HG03521 (cell line): ENCODE measurements around the gene MIF4GD.
"Not testable (repeated sequence)": the region's sequence is repeated elsewhere in the genome, so short reads cannot be mapped to it uniquely, and the experiment has no call there.

Source experiments
- ATAC-seq: cut with Tn5 transposase; IDR thresholded peaks from one replicate; pipeline ENCODE4 v1.9.1; 2021; ENCODE audit warnings: mild to moderate bottlenecking, moderate library complexity; ENCODE audit not compliant: unreplicated experiment

The MIF4GD gene, protein sequence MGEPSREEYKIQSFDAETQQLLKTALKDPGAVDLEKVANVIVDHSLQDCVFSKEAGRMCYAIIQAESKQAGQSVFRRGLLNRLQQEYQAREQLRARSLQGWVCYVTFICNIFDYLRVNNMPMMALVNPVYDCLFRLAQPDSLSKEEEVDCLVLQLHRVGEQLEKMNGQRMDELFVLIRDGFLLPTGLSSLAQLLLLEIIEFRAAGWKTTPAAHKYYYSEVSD

GRCh38 chr17:75270966-75271232, at the start of gene MIF4GD:
Gene MIF4GD, minus strand, starts transcription at chr17:75271231. Its CDS starts 1,036 bp downstream, at chr17:75270195.
- ATAC-seq = no peak

DNA sequence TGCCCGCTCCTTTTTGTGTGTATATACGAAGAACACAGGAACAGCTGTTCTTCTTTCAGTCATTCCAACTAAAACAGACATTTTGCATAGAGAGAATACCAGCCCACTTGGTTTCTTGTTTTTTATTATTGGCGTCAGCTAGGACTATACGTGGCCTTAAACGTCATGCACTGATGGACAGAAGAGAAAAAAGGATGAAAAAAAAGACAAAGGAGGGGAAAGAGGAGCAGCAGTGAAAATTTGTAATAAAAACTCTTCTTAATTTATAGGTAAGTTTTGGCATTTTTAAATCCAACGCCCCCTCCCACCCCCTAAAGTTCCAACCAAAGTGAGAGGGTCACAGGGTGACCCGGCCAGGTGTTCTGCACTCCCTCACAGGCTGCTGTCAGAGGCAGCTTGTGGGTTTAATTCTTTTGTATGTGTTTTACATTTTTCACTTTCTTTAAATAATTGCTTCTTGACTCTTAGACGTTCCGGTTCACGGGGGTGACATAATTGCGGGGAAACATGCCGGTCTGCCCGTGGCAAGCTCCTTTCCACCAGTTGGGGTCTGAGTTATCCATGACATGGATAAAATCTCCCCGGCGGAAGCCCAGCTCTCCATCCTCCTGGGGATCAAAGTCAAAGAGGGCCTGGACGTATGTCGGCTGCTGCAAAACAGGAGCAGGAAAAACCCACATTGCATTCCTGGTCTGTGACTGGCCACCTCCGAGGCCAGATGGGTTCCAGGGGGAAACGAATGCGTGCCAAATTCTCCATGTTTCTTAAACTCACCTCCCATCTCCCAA, 49.1 kb upstream of the MIF4GD start:
- ATAC-seq = peak; percentile 41

- no peak for ATAC-seq
Measured at GRCh38 chr17:75318615-75319222, 47.7 kb upstream of the MIF4GD start.

GRCh38 chr17:75318211-75318610, 47.2 kb upstream of the MIF4GD start:
- ATAC-seq = no peak

GRCh38 chr17:75317671-75318070, 46.6 kb upstream of the MIF4GD start:
- no peak for ATAC-seq

DNA sequence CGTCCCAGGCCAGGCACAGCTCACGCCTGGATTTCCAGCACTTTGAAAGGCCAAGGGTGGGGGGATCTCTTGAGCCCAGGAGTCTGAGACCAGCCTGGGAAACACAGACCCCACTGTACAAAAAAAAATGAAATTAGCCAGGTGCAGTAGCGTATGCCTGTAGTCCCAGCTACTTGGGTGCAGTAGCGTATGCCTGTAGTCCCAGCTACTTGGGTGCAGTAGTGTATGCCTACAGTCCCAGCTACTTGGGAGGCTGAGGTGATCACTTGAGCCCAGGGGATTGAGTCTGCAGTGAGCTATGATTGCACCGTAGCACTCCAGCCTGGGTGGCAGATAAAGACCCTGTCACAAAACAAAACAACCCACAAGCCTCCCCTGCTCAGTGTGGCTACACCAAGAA, 45.2 kb upstream of the MIF4GD start:
- no peak for ATAC-seq

- no peak for ATAC-seq
Measured at GRCh38 chr17:75315541-75316243, 44.7 kb upstream of the MIF4GD start.

GRCh38 chr17:75313941-75314551, 43.0 kb upstream of the MIF4GD start:
- ATAC-seq = no peak

GRCh38 chr17:75308732-75309629, 38.0 kb upstream of the MIF4GD start:
- ATAC-seq = no peak

- no peak for ATAC-seq
Measured at GRCh38 chr17:75307957-75308731, 37.1 kb upstream of the MIF4GD start.

- ATAC-seq = no peak
Measured at GRCh38 chr17:75301502-75302206, 30.6 kb upstream of the MIF4GD start.

GRCh38 chr17:75301049-75301448, 30.0 kb upstream of the MIF4GD start:
- no peak for ATAC-seq

- ATAC-seq = no peak
Measured at GRCh38 chr17:75300280-75300679, 29.2 kb upstream of the MIF4GD start.

- ATAC-seq = peak; percentile 58
Measured at GRCh38 chr17:75295201-75296158, 24.4 kb upstream of the MIF4GD start.

GRCh38 chr17:75292810-75293448, 21.9 kb upstream of the MIF4GD start:
- ATAC-seq = not testable (repeated sequence)

GRCh38 chr17:75289832-75290337, 18.9 kb upstream of the MIF4GD start:
- ATAC-seq = no peak
